ENCODE measurements around the gene TIAM1.
A peak's percentile ranks its signal among the peaks of the same experiment; 100 is the strongest.

Gene TIAM1

GRCh38 chr21:31343030-31343510 is 991 bp downstream of the TIAM1 start:
- H3K27me3 Mint-ChIP-seq, result peaks cover 9% of the 10 kb centered on the region
- peak overlapping the region; percentile 95 for H3K4me3 Mint-ChIP-seq
- H3K4me1 Mint-ChIP-seq (ENCODE audit: low read depth), result peaks cover 75% of the 10 kb centered on the region
- H3K27ac Mint-ChIP-seq, result peak overlapping the region; percentile 92
- H3K9me3 Mint-ChIP-seq, result no peaks in the 10 kb centered on the region
- H3K36me3 Mint-ChIP-seq (ENCODE audit: low read depth), result peaks cover 11% of the 10 kb centered on the region

GRCh38 chr21:31342348-31342747 is 1.7 kb downstream of the TIAM1 start:
- peak overlapping the region; percentile 80 for H3K27ac Mint-ChIP-seq
- peak overlapping the region; percentile 95 for H3K4me3 Mint-ChIP-seq
- H3K36me3 Mint-ChIP-seq (ENCODE audit: low read depth), result peaks cover 14% of the 10 kb centered on the region
- peaks cover 72% of the 10 kb centered on the region for H3K4me1 Mint-ChIP-seq (ENCODE audit: low read depth)
- no peaks in the 10 kb centered on the region for H3K9me3 Mint-ChIP-seq
- H3K27me3 Mint-ChIP-seq, result peaks cover 9% of the 10 kb centered on the region

DNA sequence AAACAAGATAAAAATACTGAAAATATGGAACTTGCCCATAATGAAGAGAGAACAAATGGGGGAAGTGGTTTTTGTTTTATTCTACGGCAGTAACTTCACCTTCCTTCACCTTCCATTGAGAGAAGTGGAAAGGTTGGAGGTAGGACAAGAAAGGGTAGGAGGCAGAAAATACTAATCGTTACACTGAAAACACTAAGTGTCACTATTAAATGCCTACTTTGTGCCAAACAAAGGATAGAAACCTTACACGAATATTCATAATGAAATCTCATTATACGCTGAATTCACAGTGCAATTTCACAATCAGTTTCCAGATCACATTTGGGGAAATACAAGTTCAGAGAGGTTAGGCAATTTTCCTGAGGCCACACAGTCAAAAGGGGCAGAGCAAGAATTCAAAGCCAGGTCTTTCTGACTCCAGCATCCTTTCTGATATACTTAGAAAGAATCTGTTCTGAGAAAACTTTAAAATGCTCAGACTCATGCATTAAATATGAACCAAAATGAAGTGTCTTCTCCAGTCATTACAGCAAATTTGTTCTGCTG is 3.0 kb downstream of the TIAM1 start:
- H3K9me3 Mint-ChIP-seq, result no peaks in the 10 kb centered on the region
- H3K4me1 Mint-ChIP-seq (ENCODE audit: low read depth), result peaks cover 79% of the 10 kb centered on the region
- H3K27ac Mint-ChIP-seq, result peak overlapping the region; percentile 73

DNA sequence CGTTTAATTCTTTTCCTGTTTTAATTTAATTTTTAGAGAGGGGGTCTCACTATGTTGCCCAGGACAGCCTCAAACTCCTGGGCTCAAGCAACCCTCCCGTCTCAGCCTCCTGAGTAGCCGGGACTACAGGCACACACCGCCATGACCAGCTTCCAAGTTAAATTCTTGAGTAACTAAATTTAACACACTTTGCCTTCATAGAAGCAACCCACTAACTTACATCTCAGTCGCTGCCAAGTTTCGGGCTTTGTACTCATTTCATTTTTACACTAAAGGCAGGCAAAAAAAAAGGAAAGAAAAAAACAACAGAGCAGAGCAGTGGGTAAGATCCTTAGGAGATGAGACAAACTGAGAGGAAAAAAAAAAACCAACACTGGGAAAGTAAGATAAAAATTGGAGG is 3.5 kb downstream of the TIAM1 start:
- Mint-ChIP-seq H3K4me1 (ENCODE audit: low read depth) (peaks cover 83% of the 10 kb centered on the region), H3K27me3 (peaks cover 9% of the 10 kb centered on the region), H3K4me3 (peak overlapping the region; percentile 61), H3K27ac (peak overlapping the region; percentile 73), H3K36me3 (ENCODE audit: low read depth) (peaks cover 25% of the 10 kb centered on the region), H3K9me3 (no peaks in the 10 kb centered on the region)

More for the DNA sequence above, 3.0 kb downstream of the TIAM1 start:
- Mint-ChIP-seq H3K36me3 (ENCODE audit: low read depth) (peaks cover 21% of the 10 kb centered on the region), H3K27me3 (peaks cover 9% of the 10 kb centered on the region), H3K4me3 (peak overlapping the region; percentile 61)

- Mint-ChIP-seq H3K27me3 (peaks cover 9% of the 10 kb centered on the region), H3K9me3 (no peaks in the 10 kb centered on the region), H3K4me1 (ENCODE audit: low read depth) (peaks cover 87% of the 10 kb centered on the region), H3K36me3 (ENCODE audit: low read depth) (peaks cover 25% of the 10 kb centered on the region), H3K27ac (peak overlapping the region; percentile 73), H3K4me3 (peak overlapping the region; percentile 14)
Measured at GRCh38 chr21:31339721-31340120, 4.3 kb downstream of the TIAM1 start.

GRCh38 chr21:31338908-31339368 is 5.1 kb downstream of the TIAM1 start:
- Mint-ChIP-seq H3K27ac (no peak overlapping the region), H3K27me3 (peaks cover 9% of the 10 kb centered on the region), H3K9me3 (no peaks in the 10 kb centered on the region), H3K36me3 (ENCODE audit: low read depth) (peaks cover 29% of the 10 kb centered on the region), H3K4me3 (no peak overlapping the region), H3K4me1 (ENCODE audit: low read depth) (peaks cover 86% of the 10 kb centered on the region)

GRCh38 chr21:31337996-31338907 is 5.8 kb downstream of the TIAM1 start:
- Mint-ChIP-seq H3K36me3 (ENCODE audit: low read depth) (peaks cover 36% of the 10 kb centered on the region), H3K27ac (no peak overlapping the region), H3K4me1 (ENCODE audit: low read depth) (peaks cover 86% of the 10 kb centered on the region), H3K4me3 (no peak overlapping the region), H3K9me3 (no peaks in the 10 kb centered on the region), H3K27me3 (peaks cover 7% of the 10 kb centered on the region)

GRCh38 chr21:31337086-31337485 is 7.0 kb downstream of the TIAM1 start:
- H3K9me3 Mint-ChIP-seq, result no peaks in the 10 kb centered on the region
- H3K4me3 Mint-ChIP-seq, result no peak overlapping the region
- no peaks in the 10 kb centered on the region for H3K27me3 Mint-ChIP-seq
- no peak overlapping the region for H3K27ac Mint-ChIP-seq
- peaks cover 86% of the 10 kb centered on the region for H3K4me1 Mint-ChIP-seq (ENCODE audit: low read depth)
- H3K36me3 Mint-ChIP-seq (ENCODE audit: low read depth), result peaks cover 41% of the 10 kb centered on the region

DNA sequence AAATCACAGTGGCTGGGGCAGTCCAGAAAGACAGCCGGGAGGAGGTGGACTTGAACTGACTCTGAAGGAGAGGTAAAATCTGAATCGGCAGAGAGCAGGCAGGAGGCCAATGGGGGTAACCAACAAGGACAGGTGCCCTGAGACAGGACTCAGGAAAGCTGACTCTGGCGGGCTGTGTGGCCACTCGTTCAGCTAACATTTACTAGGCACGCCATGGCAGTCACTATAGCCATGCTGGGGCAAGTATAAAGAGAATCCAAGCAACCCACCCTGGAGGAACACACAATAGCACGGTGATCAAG is 7.4 kb downstream of the TIAM1 start:
- peaks cover 41% of the 10 kb centered on the region for H3K36me3 Mint-ChIP-seq (ENCODE audit: low read depth)
- H3K4me3 Mint-ChIP-seq, result no peak overlapping the region
- H3K9me3 Mint-ChIP-seq, result no peaks in the 10 kb centered on the region
- H3K27me3 Mint-ChIP-seq, result no peaks in the 10 kb centered on the region
- H3K4me1 Mint-ChIP-seq (ENCODE audit: low read depth), result peaks cover 86% of the 10 kb centered on the region
- peak overlapping the region; percentile 29 for H3K27ac Mint-ChIP-seq

GRCh38 chr21:31335957-31336738 is 7.9 kb downstream of the TIAM1 start:
- peaks cover 41% of the 10 kb centered on the region for H3K36me3 Mint-ChIP-seq (ENCODE audit: low read depth)
- H3K4me1 Mint-ChIP-seq (ENCODE audit: low read depth), result peaks cover 82% of the 10 kb centered on the region
- H3K27ac Mint-ChIP-seq, result peak overlapping the region; percentile 29
- H3K9me3 Mint-ChIP-seq, result no peaks in the 10 kb centered on the region
- H3K4me3 Mint-ChIP-seq, result no peak overlapping the region
- no peaks in the 10 kb centered on the region for H3K27me3 Mint-ChIP-seq

- Mint-ChIP-seq H3K27me3 (no peaks in the 10 kb centered on the region), H3K4me3 (no peak overlapping the region), H3K27ac (no peak overlapping the region), H3K9me3 (peaks cover 6% of the 10 kb centered on the region), H3K4me1 (ENCODE audit: low read depth) (peaks cover 67% of the 10 kb centered on the region), H3K36me3 (ENCODE audit: low read depth) (peaks cover 52% of the 10 kb centered on the region)
Measured at GRCh38 chr21:31334648-31335121, 9.4 kb downstream of the TIAM1 start.

GRCh38 chr21:31332525-31332924 is 11.5 kb downstream of the TIAM1 start:
- H3K9me3 Mint-ChIP-seq, result peaks cover 8% of the 10 kb centered on the region
- no peaks in the 10 kb centered on the region for H3K27me3 Mint-ChIP-seq
- peaks cover 45% of the 10 kb centered on the region for H3K36me3 Mint-ChIP-seq (ENCODE audit: low read depth)
- H3K27ac Mint-ChIP-seq, result peak overlapping the region; percentile 49
- no peak overlapping the region for H3K4me3 Mint-ChIP-seq
- H3K4me1 Mint-ChIP-seq (ENCODE audit: low read depth), result peaks cover 63% of the 10 kb centered on the region

GRCh38 chr21:31331231-31331630 is 12.8 kb downstream of the TIAM1 start:
- H3K36me3 Mint-ChIP-seq (ENCODE audit: low read depth), result peaks cover 40% of the 10 kb centered on the region
- H3K4me1 Mint-ChIP-seq (ENCODE audit: low read depth), result peaks cover 65% of the 10 kb centered on the region
- no peaks in the 10 kb centered on the region for H3K27me3 Mint-ChIP-seq
- no peak overlapping the region for H3K27ac Mint-ChIP-seq
- H3K9me3 Mint-ChIP-seq, result peaks cover 8% of the 10 kb centered on the region
- H3K4me3 Mint-ChIP-seq, result no peak overlapping the region

DNA sequence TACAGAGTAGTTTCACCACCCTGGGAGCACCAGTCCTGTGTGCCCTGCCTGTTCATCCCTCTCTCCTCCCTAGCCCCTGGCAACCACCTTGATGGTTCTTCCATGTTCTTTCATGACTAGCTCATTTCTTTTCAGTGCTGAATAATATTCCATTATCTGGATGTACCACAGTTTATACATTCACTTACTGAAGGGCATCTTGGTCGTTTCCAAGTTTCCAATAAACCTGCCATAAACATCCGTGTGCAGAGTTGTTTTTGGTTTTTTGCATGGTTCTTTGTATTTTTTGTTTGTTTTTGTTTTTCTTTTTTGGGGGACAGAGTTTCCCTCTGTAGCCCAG is 13.9 kb downstream of the TIAM1 start:
- Mint-ChIP-seq H3K27me3 (no peaks in the 10 kb centered on the region), H3K4me1 (ENCODE audit: low read depth) (peaks cover 61% of the 10 kb centered on the region), H3K36me3 (ENCODE audit: low read depth) (peaks cover 34% of the 10 kb centered on the region), H3K4me3 (no peak overlapping the region), H3K9me3 (peaks cover 8% of the 10 kb centered on the region), H3K27ac (no peak overlapping the region)
